Colon (tissue), 2 donors: ENCODE data around the gene NR1I2.

Source experiments
- FAIRE-seq: peaks from 2 replicates; lab custom pipeline; 2012; peaks lifted over from hg19 to GRCh38; lab: Jason Lieb, UNC
- donor health status: control.
- donor health status: control.

NR1I2 gene

GRCh38 chr3:119781330-119782198 is at the start of gene NR1I2:
Gene NR1I2, plus strand, starts transcription at chr3:119782101.
- FAIRE-seq, result no peak

DNA sequence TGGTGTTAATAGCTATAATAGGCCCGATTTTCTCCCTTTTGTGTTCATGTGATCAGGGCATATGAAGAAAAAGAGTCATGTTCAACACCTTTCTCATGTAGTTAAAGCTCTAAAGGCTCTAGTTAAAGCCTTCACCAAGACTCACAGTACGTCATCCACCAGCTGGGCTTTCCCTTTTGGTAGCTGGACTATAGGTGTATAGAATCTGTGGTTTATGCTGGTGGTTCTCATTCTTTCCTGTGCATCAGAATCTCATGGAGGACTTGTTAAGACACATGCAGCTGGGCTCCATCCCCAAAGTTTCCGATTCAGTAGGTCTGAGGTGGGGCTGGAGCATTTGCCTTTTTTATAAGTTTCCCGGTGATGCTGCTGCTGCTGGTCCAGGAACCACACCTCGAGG is 48.1 kb upstream of the NR1I2 start:
- FAIRE-seq, result no peak

DNA sequence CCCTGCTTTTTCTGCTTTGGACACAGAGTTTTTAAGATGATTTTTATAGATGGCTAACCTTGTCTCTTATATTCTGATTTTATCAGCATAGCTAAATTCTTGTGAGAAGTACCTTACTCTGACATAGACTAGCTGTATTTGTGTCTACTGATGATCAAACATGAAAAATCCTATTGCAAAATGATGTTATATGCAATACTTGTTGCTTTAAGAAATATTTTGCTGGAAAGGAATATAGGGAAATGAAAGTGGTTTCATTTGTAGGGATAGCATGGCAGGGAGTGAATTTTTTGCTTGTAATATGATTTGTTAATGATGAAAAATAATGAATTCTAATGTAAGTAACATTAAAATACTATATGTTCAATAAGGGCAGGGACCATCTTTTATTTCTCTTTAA is 43.2 kb upstream of the NR1I2 start:
- FAIRE-seq, result no peak

DNA sequence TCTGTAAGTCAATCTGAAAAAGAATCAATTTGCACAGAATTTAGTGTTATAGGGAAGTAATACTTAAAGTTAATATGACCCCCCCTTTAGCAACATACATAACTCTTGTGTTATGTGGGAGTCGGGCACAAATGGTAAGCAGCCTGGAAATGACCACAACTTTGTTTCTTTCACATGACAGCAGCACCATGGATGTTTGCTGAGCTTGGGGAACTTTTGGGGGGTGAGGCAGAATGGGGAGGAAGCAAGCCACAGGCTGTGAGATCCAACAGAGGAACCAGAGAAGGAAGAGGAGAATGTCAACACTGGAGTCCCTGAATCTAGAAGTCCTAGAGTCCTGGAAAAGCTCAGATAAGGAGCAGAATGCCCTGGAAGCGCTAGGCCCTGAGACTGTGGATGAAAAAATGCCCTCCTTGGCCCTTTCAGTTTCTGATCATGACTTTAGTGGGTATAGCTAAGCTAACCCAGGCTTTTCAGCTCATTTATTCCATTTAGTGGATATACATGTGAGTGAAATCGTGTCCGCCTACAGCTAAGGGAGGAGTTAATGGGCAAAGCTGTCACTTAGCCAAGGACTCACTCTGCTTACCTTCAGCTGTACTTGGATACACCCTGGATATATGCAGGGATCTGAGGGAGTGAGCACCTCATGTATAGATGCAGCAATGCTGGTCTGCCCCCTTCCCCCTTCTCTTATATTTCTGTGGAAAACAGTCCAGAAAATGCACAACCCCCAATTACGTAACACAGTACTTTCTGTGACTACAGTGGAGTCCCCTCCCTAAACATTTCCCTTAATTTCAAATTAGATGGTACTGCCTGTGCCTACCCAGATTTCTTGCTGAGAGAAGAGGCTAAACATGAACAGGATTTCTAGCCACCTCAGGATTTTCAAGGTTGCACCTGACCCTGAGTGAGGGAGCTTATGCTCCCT is 40.0 kb upstream of the NR1I2 start:
- FAIRE-seq, result no peak

DNA sequence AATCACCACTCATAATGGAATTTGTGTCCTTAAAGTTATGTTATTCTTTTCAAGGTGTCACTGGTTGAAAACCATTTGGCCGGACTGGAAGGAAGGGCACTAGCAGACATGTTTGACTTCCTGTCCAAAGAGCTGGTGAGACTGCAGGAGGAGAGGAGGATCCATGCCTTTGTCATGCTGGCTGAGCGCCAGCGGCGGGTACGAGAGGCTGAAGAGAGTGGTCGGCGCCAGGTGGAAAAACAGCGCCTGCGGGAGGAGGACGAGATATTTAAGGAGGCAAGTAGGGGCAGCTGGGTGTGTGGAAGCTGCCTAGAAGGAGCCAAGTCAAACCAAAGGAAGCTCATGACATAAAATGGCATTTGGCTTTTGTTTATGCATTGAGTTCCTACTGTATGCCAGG is 38.0 kb upstream of the NR1I2 start:
- FAIRE-seq, result no peak

GRCh38 chr3:119745942-119746341 is 36.0 kb upstream of the NR1I2 start:
- FAIRE-seq, result no peak

DNA sequence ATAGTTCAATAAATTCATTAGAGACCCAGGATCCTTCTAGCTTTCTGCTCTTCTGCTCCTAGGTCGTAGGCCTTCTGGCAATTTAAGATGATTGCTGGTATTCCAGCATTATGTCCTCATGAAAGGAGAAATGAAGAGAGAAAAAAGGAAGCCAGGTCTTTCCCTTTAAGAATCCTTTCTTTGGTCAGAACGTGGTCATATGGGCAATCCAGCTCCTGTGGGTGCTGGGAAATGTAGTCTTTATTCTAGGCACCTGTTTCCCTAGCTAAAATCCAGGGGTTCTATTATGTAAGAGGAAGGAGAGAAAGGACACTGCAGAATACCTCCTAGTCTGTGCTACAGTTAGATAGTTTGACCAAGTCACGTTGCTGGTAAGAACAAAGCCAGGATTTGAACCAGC is 35.5 kb upstream of the NR1I2 start:
- FAIRE-seq, result no peak

DNA sequence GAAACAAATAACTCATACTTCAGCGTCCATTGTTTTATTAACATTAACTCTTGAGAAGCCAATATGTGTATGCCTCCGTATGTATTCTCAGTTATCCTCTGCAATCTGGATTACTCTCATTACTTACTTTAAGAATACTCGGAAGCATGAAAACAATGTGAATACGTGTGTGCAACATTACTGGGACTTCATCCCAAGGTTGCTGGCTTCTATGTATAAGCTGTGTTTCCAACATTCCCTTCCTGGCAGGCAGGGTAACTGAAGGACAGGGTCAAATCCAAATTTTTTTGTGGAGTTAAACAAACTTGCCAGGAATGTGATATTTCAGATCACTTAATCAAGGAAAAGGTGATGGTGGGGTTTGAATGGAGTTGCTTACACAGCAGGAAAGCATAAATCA is 34.5 kb upstream of the NR1I2 start:
- FAIRE-seq, result no peak

DNA sequence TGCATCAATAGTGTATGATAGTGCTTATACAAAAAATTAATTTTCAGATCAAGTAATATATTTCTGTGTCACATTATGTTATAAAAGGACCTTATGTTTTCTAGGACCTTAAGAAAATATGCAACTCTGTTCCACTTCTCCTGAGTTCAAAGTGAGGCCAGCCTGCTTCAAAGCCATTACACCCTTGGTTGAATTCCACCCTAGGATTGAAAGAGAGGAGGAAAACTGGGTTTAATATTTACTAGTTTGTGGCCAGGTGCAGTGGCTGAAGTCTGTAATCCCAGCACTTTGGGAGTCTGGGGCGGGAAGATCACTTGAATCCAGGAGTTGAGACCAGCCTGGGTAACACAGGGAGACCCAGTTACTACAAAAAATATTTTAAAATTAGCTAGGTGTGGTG is 32.9 kb upstream of the NR1I2 start:
- FAIRE-seq, result no peak

GRCh38 chr3:119751423-119751822 is 30.5 kb upstream of the NR1I2 start:
- no peak for FAIRE-seq

DNA sequence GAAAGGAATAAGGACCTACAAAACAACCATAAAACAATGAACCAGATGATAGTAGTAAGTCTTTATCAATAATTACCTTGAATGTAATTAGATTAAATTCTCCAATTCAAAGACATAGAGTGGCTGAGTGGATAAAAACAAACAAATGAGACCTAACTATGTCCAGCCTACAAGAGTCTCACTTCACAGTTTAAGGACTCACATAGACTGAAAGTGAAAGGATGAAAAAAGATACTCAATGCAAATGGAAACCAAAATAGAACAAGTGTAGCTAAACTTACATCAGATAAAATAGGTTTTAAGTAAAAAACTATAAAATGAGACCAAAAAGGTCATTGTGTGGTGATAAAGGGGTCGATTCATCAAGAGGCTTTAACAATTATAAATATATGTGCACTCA is 21.9 kb upstream of the NR1I2 start:
- FAIRE-seq, result no peak

DNA sequence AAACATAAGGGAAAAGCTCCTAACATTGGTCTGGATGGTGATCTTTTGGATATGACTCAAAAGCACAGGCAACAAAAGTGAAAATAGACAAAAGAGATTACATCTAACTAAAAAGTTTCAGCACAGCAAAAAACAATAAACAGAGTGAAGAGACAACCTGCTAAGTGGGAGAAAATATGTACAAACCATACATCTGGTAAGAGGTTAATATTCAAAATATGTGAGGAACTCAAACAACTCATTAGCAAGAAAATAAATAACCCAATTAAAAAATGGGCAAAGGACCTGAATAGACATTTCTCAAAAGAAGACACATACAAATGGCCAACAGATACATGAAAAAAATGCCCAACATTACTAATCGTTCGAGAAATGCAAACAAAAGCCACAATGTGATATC is 19.0 kb upstream of the NR1I2 start:
- FAIRE-seq, result no peak

DNA sequence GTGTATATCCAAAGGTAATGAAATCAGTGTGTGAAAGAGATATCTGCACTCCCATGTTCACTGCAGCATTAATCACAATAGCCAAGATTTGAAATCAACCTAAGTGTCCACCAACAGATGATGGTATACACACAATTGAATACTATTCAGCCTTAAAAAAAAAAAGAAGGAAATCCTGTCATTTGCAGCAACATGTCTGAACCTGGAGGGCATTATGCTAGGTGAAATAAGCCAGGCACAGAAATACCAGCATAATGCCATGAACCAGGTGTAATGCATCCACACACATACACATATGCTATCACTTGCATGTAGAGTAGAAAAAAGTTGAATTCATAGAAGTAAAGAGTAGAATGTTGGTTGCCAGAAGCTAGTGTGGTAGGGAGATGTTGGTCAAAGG is 18.4 kb upstream of the NR1I2 start:
- FAIRE-seq, result no peak

DNA sequence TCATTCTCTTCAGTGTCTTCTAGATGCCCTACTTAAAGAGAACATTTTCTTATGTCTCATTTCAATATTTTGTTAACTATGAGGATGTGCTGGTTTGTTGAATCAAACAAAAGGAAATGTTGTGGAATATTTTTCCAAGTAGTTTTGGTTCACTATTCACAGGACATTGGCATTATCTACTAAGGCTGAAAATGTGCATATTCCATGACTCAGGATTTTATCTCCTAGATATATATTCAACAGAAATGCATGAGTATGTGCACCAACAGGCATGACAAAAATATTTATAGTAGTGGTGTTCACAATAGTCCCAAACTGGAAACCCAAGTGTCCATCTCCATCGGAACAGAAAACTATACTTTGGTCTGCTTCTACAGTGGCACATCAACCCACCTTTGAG is 16.7 kb upstream of the NR1I2 start:
- FAIRE-seq, result no peak

- no peak for FAIRE-seq
These were observed 13.8 kb upstream of the NR1I2 start for GRCh38 chr3:119767936-119768601.

DNA sequence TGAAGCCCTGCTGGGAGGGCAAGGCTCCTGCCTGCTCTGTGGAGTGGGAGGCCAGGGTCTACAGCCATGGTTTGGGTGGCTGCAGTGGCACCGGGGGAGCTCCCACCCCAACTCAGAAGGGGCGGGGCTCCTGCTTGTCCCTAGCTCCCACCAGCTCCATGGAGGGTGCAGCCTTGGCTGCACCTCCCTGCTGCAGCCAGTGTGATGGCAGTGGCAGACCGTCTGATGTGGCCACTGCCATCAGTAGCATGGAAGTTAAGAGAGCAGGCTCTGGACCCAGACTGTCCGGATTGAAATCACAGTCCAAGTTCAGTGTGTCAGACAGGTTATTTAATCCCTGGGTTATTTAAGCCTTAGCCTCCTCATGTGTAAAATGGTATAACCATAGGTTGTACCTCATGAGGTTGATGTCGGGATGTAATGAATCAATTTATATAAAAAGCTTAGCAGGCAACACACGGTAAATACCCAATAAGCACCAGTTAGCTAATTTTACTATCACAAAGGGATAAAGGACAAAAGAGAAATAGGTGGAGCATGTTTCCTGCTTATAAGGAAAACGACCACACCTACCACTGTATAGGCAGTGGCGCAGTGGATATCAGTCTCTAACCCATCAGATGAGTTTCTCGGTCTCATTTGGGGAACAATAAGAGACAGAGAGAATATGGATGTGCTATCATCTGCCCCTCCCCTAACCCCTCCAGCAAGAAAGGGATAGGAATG is 13.1 kb upstream of the NR1I2 start:
- no peak for FAIRE-seq

DNA sequence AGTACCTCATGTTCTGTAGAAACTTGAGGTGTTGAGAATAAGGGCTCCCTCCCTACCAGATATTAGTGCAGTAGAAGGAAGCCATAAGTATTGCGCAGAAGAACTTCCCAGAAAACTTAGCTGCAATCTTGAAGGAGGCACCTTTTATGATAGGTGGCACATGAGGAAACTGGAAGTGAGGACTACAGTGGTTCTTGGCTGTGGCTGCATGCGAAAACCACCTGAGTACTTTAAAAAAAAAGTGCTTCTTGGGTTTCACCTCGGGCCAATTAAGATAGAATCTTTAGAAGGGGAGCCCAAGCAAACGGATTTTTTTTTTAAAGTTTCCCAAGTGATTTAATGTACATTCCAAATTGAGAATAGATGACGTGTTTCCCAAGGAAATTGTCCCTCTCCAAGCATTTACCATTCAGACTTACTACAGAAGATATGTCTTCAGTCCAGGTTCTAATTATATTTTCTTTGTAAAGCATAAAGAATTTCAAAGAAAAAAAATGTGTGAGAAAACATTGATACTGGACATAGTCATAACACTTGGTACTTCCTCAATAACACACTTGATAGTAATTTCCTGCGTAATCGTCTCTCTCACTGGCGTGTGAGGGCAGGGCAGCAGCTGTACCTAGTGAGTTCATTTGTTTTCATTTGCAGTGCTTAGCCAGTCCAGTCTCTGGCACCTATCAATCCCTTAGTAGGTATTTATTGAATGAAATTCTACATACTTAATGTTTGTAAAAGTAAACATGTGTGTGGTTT is 12.3 kb upstream of the NR1I2 start:
- FAIRE-seq, result no peak

DNA sequence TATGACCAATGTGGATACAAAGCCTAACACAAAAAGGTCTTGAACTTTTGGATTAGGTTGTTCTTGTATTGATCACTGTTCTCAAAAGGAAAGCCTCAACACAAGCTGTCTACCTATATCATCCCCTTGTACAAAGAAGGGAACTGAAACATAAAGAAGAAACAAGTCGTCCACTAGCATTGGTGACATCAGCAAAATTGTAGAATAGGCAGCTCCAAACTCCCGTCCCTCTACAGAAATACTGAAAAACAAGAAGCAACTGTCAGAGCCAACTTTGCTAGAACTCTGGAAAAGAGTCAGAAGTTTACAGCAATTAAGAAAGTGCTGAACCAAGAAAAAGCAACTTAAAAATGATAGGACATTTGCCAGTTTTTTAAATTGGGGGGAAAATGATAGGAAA is 7.5 kb upstream of the NR1I2 start:
- no peak for FAIRE-seq

- no peak for FAIRE-seq
These were observed 5.6 kb upstream of the NR1I2 start for GRCh38 chr3:119776304-119776703.

- no peak for FAIRE-seq
These were observed 3.7 kb upstream of the NR1I2 start for GRCh38 chr3:119778176-119778575.

GRCh38 chr3:119778811-119779210 is 3.1 kb upstream of the NR1I2 start:
- no peak for FAIRE-seq
